Spleen (tissue), 11 donors: Measurements from ENCODE around the gene CNTNAP2. TPM values are rescaled to one million over a fixed set of nuclear protein-coding genes. Genes with fewer than 3 reads are reported as not detected.

Source experiments
- DNase-seq: peaks from one replicate; pipeline ENCODE4 v3.0.0-alpha.2; 2020
- H3K27ac ChIP-seq, 8 donors: fragments of 200-600 bp; sonication (generic) in 7 of 8; 1 replicate in 4 of 8; 2 replicates in 4 of 8; pipeline versions ENCODE4 v1.5.0 to v1.8.0; 2016 to 2021; ENCODE audit warnings: inconsistent platforms in 4 of 8, mild to moderate bottlenecking in 4 of 8, moderate library complexity in 1 of 8
- H3K27me3 ChIP-seq, 7 donors: fragments of 200-600 bp; sonication (generic) in 6 of 7; replicated peaks in 1 of 7; 1 replicate in 4 of 7; 2 replicates in 3 of 7; pipeline versions ENCODE4 v1.5.0 to v1.8.0; 2016 to 2021; ENCODE audit warnings: inconsistent platforms in 3 of 7, mild to moderate bottlenecking in 1 of 7
- H3K36me3 ChIP-seq, 6 donors: fragments of 200-600 bp; sonication (generic) in 5 of 6; 1 replicate in 4 of 6; 2 replicates in 2 of 6; pipeline versions ENCODE4 v1.5.0 to v1.8.0; 2016 to 2021; ENCODE audit warnings: inconsistent platforms in 2 of 6
- H3K4me1 ChIP-seq, 6 donors: fragments of 200-600 bp; sonication (generic) in 5 of 6; 1 replicate in 3 of 6; 2 replicates in 3 of 6; pipeline versions ENCODE4 v1.5.0 to v1.8.0; 2016 to 2021; ENCODE audit warnings: inconsistent platforms in 3 of 6
- H3K4me3 ChIP-seq, 8 donors: fragments of 200-600 bp; sonication (generic) in 7 of 8; 1 replicate in 4 of 8; 2 replicates in 4 of 8; pipeline versions ENCODE4 v1.5.0 to v1.8.0; 2016 to 2021; ENCODE audit warnings: inconsistent platforms in 4 of 8, mild to moderate bottlenecking in 4 of 8, moderate library complexity in 2 of 8
- H3K9me3 ChIP-seq, 8 donors: fragments of 200-600 bp; sonication (generic) in 7 of 8; 1 replicate in 4 of 8; 2 replicates in 4 of 8; pipeline versions ENCODE4 v1.5.0 to v1.8.0; 2016 to 2021; ENCODE audit warnings: inconsistent platforms in 4 of 8
- CTCF ChIP-seq, 11 experiments: fragments of 200-600 bp in 7 of 11; fragments of 450-650 bp in 4 of 11; sonication (generic) in 4 of 11; IDR thresholded peaks in 8 of 11; conservative IDR thresholded peaks in 3 of 11; 1 replicate in 7 of 11; 2 replicates in 4 of 11; pipeline versions ENCODE4 v1.4.0 to v1.8.0; 2016 to 2021; ENCODE audit warnings: antibody characterized with exemption in 11 of 11, inconsistent platforms in 4 of 11, mild to moderate bottlenecking in 1 of 11
- POLR2A ChIP-seq, 3 donors: fragments of 450-650 bp; IDR thresholded peaks; one replicate each; pipeline ENCODE4 v1.5.1; 2017; ENCODE audit warnings: antibody characterized with exemption in 3 of 3, mild to moderate bottlenecking in 1 of 3
- POLR2AphosphoS5 ChIP-seq, 3 donors: sonication (generic); formaldehyde crosslinking; IDR thresholded peaks; one replicate each; pipeline ENCODE4 v1.5.1; 2017; ENCODE audit warnings: antibody characterized with exemption in 3 of 3
- WGBS, 5 donors: extraction: QIAGEN DNeasy Blood & Tissue Kit in 3 of 5; methylation state at CpG; one replicate each; pipeline versions ENCODE4 v1.1.5 to v1.1.7; 2013 to 2018; 5-methylcytosine and 5-hydroxymethylcytosine counted together
- intact Hi-C: fragments of 100-400 bp; cut with DNase I; formaldehyde crosslinking; loops from one replicate; pipeline ENCODE4 v1.15.0; 2023; ENCODE audit warnings: low total_unique reads
- polyA plus RNA-seq, 3 donors: library from polyadenylated mRNA; stranded (reverse); fragments of 200-250 nt; gene quantifications; one replicate each; pipeline ENCODE4 v1.2.1, GENCODE V29; 2013
- total RNA-seq, 7 donors: library from RNA; depleted of rRNA in 3 of 7; stranded (reverse); fragments of >200 nt in 3 of 7; fragmentation: NEBNext Ultra II Directional in 4 of 7; extraction: Animal tissue kit (Norgen Biotek cat#: 25700) in 4 of 7; gene quantifications; one replicate each; pipeline versions ENCODE4 v1.1.0 to v1.2.1, GENCODE V29; 2016 to 2021
- donor health status: healthy with polysubstance abuse.
- donor health status: DM: no; HTN: no; CAD: no; lungs with moderate emphysema.
- donor health status: DM: no; HTN: no; CAD: no.
- donor health status: Bipolar disorder and iron deficiency.
- donor health status: healthy.
- donor health status: DM: no; HTN: no; CAD: no.
- donor health status: DM: yes; HTN: yes; CAD: no.

CNTNAP2 gene
- total and polyA plus RNA-seq, 10 donors = 0.13 to 2.0 (median 0.82) TPM

- WGBS, 5 donors = 73 to 86% (median 83%) methylated on average over 3 of the region's 3 CpGs
- Histone ChIP-seq H3K27me3 (no peaks in the 10 kb centered on the region), H3K36me3 (no peaks in the 10 kb centered on the region), H3K4me1 (no peaks in the 10 kb centered on the region), H3K9me3 (peaks cover 0 to 17% (median 8%) of the 10 kb centered on the region in 8 donors), H3K4me3 (no peak overlapping the region), H3K27ac (no peak overlapping the region)
- TF ChIP-seq POLR2AphosphoS5 (IDR thresholded peaks at IDR 0.05) (no peak), CTCF (IDR thresholded peaks at IDR 0.05 in 8 of 11, conservative IDR thresholded peaks at IDR 0.05 in 3 of 11) (no peak), POLR2A (IDR thresholded peaks at IDR 0.05) (no peak)
- no peak for DNase-seq
- intact Hi-C loops = no loop called here
Observed at GRCh38 chr7:148223738-148224137, 2107.1 kb downstream of the CNTNAP2 start.

GRCh38 chr7:148230296-148230695, 2113.7 kb downstream of the CNTNAP2 start:
- Histone ChIP-seq H3K9me3 (peaks cover 0 to under 1% (median 0%) of the 10 kb centered on the region in 8 donors), H3K27ac (no peak overlapping the region), H3K36me3 (no peaks in the 10 kb centered on the region), H3K27me3 (no peaks in the 10 kb centered on the region), H3K4me1 (no peaks in the 10 kb centered on the region), H3K4me3 (no peak overlapping the region)
- intact Hi-C loops = no loop called here
- TF ChIP-seq POLR2AphosphoS5 (IDR thresholded peaks at IDR 0.05) (no peak), CTCF (IDR thresholded peaks at IDR 0.05 in 8 of 11, conservative IDR thresholded peaks at IDR 0.05 in 3 of 11) (no peak), POLR2A (IDR thresholded peaks at IDR 0.05) (no peak)
- no peak for DNase-seq
- 73 to 84% (median 80%) methylated on average over 3 of the region's 3 CpGs for WGBS, 5 donors

GRCh38 chr7:148230883-148231282, 2114.3 kb downstream of the CNTNAP2 start:
- intact Hi-C loops = no loop called here
- Histone ChIP-seq H3K4me1 (no peaks in the 10 kb centered on the region), H3K27me3 (no peaks in the 10 kb centered on the region), H3K27ac (no peak overlapping the region), H3K4me3 (no peak overlapping the region), H3K36me3 (no peaks in the 10 kb centered on the region), H3K9me3 (no peaks in the 10 kb centered on the region)
- no peak for DNase-seq
- TF ChIP-seq POLR2A (IDR thresholded peaks at IDR 0.05) (no peak), POLR2AphosphoS5 (IDR thresholded peaks at IDR 0.05) (no peak), CTCF (IDR thresholded peaks at IDR 0.05 in 8 of 11, conservative IDR thresholded peaks at IDR 0.05 in 3 of 11) (no peak)
- WGBS, 5 donors = 83 to 94% (median 89%) methylated on average over 4 of the region's 4 CpGs

- intact Hi-C loops = no loop called here
- no peaks in the 10 kb centered on the region for H3K36me3 ChIP-seq
- DNase-seq = no peak
- no peak overlapping the region for H3K27ac ChIP-seq
- H3K4me3 ChIP-seq = no peak overlapping the region
- no peaks in the 10 kb centered on the region for H3K27me3 ChIP-seq
- H3K4me1 ChIP-seq = no peaks in the 10 kb centered on the region
- 61 to 88% (median 79%) methylated on average over 3 of the region's 3 CpGs for WGBS, 5 donors
- TF ChIP-seq CTCF (IDR thresholded peaks at IDR 0.05 in 8 of 11, conservative IDR thresholded peaks at IDR 0.05 in 3 of 11) = no peak
- TF ChIP-seq POLR2AphosphoS5 (IDR thresholded peaks at IDR 0.05) = no peak
- no peak for TF ChIP-seq POLR2A (IDR thresholded peaks at IDR 0.05)
- H3K9me3 ChIP-seq = no peaks in the 10 kb centered on the region
Observed at GRCh38 chr7:148232784-148233183, 2116.2 kb downstream of the CNTNAP2 start.
